NK-92 treated with Interleukin-12 subunit alpha and Interleukin-12 subunit beta, amount 100 ng/mL, for 24 hours (cell line): ENCODE measurements around the gene PLEKHA5.
"Not testable (repeated sequence)": the region's sequence is repeated elsewhere in the genome, so short reads cannot be mapped to it uniquely, and the experiment has no call there.

Experiments used
- DNase-seq: peaks from one replicate; lab custom pipeline; 2025; lab: John Stamatoyannopoulos, UW

The PLEKHA5 gene

DNA sequence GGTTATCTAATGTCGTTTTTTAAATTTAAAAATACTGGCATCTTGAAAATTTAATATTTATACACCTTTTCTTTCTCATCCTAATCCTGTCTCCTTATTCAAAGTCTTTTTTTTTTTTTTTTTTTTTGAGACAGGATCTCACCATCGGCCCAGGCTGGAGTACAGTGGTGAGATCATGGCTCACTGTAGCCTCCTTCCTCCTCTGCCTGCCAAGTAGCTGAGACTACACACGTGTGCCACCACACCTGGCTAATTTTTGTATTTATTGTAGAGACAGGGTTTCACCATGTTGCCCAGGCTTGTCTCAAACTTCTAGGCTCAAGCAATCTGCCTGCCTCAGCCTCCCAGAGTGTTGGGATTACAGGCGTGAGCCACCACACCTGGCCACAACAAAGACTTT is 221.3 kb downstream of the PLEKHA5 start:
- DNase-seq, result not testable (repeated sequence)

DNA sequence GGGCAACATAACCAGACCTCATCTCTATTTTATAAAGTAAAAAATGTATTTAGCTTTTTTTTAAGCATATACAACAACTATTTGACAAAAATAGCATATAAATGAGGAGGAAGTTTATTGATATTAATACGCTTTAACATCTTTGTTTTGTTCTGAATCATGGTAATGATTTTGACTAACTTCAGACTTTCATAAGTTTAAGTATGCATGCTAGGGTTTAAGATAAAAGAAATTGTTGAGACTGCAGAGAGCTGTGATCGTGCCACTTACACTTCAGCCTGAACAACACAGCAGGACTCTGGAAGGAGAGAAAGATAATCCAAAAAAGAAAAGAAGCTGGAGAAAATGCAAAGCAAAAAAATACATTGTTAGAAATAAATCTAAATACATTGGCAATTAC is 221.8 kb downstream of the PLEKHA5 start:
- DNase-seq, result no peak

DNA sequence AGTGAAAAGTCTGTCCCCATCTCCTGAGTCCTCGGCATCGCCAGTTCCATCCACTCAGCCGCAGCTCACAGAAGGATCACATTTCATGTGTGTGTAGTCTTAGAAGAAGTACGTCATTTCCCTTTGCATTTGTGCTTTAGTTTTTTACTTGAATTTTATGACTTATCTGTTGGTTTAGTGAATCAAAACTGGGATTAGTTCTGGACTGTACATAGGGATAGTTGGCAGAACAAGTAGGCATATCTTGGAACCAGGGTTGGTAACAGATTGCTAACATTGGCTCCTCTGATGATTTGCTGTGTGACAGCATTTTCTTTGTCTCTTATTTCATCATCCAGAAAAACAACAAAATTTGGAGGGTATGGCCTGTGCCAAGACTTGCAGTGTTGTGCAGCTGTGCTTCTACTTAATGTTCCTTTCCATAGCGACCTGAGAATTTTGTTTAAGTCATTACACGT is 240.2 kb downstream of the PLEKHA5 start:
- DNase-seq, result no peak

DNA sequence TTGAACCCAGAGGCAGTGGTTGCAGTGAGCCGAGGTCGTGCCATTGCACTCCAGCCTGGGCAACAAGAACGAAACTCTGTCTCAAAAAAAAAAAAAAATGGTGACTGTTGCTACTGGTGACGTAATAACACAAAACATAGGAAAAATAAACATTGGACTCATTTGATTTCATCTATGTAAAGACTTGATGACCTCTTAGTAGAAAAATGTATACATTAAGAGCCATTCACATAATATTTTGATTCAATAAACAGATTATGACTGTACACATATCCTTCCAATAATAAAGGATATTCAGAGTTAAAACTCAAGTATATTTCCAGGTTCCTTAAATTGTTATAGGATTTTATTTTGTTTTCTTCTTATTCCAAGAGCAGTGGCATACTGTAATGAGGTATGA is 244.1 kb downstream of the PLEKHA5 start:
- DNase-seq, result no peak

DNA sequence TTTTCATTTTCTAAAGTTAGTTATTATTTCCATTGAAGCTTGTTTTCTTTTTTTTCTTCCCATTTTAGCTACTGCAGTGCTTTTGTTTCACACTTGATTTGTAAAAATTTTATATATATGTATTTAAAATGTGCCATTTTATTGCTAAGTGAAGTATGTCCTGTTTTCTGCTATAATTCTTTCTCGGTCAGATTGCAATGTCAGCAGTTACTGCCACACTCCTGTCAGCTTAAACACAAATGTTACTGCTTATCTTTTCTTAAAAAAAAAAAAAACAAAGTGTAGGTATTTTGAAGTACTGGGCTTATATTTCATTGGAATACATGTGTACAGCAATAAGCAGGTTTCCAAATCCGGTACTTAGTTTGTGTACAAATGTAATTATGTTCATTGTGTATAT is 246.4 kb downstream of the PLEKHA5 start:
- DNase-seq, result no peak

DNA sequence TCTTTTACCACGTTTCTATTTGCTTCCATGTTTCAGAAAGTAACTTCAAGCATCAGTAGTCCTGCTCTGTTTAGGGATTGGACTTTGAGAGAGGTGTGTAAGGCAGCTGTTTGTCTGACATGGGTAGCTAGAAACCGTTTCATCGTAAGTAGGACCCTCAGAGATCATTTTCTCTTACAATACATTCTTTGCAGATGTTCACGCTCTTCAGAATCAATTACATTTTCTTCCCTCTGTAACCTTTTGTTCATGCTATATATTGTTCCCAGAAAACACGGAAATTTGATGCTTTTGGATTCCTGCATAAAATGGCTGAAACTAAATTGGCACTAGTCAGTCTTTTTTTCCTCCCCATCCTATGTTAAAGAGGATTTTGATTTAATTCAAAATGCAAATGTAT is 247.2 kb downstream of the PLEKHA5 start:
- DNase-seq, result no peak

DNA sequence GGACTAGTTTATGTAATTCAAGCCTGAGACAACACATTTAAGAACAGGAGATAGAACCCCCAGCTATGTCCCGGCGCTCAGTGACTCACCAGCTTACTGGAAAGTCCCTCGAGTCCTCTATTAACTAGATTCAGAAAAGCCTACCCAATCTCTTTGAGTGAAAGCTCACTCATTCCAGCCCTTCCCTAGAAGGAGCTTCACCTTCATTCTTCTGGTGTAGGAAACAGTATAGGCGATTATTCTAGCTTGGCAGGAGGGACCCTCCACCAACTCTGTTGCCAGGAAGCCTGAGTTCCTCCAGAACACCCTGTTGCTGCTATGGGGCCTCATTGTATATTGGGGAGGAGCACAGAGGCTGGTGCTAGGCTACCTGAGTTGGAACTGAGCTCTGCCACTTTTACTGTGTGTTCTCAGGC is 252.6 kb downstream of the PLEKHA5 start:
- no peak for DNase-seq

DNA sequence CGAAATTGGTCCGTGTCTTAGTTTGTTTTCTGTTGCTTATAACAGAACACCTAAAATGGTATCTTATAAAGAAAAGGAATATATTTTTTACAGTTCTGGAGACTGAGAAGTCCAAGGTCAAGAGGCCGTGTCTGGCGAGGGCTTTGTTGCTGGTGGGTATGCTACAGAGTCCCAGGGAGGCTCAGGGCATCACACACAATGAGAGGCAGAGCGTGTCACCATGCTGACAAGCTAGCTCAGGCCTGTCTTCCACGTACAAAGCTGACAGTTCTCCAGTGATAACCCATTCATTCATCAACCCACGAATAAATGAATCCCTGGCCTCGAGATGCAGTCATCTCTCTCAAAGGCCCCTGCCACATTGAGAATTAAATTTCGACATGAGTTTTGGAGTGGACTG is 253.0 kb downstream of the PLEKHA5 start:
- no peak for DNase-seq

DNA sequence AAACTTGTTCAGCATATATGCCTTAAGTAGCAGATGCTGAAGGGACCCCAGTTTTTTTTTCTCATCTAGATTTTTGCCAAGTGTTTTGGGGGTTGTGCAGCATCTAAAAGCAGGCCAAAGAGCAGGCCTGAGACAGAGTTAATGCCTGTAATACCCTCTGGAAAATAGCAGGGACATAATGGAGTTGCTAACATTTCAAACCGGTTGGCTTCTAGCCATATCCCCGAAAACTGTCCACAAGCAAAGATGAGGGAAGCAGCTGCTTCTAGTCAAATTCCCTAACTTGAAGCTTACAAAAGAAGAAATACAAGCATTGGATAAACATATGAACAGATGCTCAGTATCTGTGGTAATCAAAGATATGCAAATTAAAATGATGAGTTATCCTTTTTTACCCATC is 257.6 kb downstream of the PLEKHA5 start:
- DNase-seq, result no peak

DNA sequence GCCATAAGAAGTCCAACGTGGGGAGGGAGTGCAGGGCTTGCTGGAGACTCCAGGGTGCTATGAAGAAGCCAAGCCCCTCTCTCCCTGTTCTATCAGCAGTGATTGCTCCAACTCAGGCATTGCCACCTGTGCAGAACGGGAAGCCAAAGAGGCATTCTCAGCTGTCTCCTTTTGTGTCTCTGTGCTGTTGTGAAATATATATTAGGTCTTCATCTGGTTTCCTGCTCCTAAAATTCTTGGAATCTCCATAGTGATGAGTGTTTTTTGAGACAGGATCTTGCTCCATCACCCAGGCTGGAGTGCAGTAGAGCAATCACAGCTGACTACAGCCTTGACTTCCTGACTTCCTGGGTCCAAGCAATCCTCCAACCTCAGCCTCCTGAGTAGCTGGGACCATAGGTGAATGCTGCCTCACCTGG is 258.6 kb downstream of the PLEKHA5 start:
- DNase-seq, result no peak

DNA sequence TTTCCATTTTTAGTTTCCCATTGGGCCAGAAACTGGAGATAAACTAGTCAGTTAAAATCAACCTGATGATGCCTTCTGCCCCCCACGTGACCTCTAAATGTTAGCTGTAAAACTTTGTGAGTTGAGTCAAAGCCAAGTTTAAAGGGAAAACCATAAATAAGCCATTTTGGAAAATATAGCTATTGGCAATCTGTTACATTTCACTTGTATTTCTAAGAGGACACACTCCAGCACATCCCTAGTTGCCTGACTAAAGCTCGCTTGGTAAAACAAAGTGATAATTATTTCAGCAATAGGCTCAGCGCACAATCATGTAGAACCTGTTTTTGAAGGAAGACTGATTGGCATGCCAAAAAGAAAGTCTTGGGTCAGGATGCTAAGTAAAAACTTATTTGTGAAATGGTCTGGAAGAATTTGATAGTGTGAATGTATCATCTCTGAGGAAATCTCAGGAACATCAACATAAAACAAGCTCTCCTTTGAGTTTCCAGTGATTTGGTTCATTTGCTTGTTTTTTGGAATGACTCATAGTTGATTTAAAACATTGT is 260.6 kb downstream of the PLEKHA5 start:
- DNase-seq, result no peak

DNA sequence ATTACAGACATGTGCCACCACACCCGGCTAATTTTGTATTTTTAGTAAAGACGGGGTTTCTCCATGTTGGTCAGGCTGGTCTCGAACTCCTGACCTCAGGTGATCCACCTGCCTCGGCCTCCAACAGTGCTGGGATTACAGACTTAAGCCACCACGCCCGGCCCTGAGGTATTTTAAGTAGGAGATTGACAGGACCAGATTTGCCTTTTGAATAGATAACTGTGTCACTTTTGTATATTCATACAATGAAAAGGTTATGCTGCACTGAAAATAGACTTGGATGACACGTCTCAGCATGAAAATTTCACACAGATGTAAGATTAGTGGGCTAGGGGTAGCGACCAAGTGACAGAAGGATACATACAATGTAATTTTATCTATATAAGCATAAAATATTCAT is 263.1 kb downstream of the PLEKHA5 start:
- DNase-seq, result not testable (repeated sequence)

DNA sequence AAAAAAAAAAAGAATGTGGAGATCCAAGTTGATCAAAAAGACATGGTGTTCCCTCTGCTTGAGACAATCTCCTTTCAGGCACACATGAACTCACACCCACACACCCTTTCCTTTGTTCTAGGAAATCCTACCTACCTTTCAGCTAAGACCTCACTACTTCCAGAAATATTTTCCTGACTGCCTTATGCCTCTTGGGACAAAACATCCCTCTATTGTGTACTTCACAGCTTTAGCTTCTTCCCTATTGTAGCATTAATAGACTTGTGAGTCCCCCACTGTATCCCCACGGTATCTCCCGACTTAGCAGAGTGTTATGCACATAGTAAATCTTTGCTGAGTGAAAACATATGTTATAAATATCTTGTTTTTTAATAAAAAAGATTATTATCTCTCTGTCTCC is 264.9 kb downstream of the PLEKHA5 start:
- DNase-seq, result no peak

DNA sequence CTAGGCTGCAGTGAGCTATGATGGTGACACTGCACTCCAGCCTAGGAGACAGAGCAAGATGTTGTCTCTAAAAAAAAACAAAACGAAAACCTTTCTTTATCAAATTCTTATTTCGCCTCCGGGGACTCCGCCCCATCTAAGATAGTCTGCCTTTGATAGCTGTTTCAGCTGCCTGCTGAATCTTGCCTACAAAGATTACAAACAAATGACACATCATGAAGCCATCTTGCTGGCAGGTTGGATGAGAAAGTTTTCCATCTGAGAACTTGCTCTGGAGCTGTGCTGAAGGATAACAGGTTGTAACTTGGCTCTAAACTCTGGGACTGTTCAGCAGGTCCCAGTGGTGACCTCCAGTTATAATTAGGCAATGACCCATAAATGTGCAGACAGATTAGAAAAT is 268.0 kb downstream of the PLEKHA5 start:
- no peak for DNase-seq

DNA sequence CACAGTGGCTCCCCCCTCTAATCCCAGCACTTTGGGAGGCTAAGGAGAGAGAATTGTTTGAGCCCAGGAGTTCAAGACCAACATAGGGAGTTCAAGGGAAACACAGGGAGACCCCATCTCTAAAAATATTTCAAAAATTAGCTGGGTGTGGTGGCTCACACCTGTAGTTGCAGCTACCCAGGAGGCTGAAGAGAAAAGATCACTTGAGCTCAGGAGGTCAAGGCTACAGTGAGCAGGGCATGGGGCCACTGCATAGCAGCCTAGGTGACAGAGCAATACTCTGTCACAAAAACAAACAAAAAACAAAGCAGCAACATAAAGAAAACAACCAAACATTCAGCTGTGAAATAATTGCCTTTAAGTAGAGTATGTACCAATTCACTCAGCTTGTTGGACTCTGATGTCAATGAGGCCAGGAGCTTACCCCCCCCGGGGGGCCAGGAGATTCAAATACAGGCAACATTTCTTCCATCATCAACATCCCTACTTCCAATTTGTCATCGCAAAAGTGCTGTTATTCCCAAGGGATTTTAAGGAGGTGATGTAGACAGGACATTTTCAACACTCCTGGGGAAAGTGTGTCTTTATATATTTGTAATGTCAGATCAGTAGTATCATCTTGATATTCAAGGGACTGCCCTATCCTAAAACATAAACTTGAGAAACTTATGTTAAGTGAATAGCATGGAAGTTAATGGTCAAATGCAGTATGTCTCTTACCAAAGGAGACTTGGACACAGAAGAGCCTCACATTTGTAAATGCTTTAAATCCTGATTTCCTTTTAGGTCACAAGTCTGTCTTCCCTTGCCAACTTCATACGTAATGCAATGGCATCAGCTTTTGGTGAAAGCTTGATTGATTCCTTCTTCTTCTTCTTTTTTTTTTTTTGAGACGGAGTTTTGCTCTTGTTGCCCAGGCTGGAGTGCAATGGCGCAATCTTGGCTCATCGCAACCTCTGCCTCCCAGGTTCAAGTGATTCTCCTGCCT is 269.1 kb downstream of the PLEKHA5 start:
- no peak for DNase-seq

DNA sequence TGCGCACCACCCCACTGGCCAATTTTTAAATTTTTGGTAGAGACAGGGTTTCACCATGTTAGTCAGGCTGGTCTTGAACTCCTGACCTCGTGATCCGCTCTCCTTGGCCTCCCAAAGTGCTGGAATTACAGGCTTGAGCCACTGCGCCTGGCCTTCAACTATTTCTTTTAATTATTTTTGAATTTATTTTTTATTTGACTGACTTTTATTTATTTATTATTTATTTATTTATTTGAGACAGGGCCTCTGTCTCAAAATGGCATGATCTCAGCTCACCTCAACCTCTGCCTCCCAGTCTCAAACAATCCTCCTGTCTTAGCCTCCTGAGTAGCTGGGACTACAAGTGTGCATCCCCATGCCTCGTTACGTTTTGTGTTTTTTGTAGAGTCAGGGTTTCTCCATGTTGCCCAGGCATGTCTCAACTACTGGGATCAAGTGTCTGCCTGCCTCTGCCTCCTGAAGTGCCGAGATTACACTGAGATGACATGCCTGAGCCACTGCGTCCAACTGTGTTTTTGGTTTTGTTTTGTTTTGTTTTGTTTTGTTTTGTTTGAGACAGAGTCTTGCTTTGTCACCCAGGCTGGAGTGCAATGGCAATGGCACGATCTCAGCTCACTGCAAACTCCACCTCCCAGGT is 271.2 kb downstream of the PLEKHA5 start:
- DNase-seq, result not testable (repeated sequence)

DNA sequence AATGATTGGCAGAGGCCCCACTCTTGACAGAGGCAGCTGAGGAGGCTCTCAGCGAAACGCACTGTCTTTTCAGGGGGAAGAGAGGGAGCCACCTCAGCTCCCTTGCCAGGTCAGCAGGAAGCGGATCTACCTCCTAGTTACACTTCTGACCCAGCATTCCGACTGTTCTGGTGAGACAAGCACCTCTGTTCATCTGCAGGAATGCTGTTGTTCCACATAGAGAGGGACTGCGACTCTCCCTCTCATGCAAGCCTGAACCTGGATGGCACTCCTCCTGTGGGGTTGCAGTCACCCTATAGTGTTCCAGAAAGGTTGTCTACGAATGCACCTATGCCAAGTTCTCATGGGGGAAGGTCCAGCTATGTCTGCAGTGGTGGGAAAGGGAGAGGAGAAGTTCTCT is 272.7 kb downstream of the PLEKHA5 start:
- DNase-seq, result no peak

DNA sequence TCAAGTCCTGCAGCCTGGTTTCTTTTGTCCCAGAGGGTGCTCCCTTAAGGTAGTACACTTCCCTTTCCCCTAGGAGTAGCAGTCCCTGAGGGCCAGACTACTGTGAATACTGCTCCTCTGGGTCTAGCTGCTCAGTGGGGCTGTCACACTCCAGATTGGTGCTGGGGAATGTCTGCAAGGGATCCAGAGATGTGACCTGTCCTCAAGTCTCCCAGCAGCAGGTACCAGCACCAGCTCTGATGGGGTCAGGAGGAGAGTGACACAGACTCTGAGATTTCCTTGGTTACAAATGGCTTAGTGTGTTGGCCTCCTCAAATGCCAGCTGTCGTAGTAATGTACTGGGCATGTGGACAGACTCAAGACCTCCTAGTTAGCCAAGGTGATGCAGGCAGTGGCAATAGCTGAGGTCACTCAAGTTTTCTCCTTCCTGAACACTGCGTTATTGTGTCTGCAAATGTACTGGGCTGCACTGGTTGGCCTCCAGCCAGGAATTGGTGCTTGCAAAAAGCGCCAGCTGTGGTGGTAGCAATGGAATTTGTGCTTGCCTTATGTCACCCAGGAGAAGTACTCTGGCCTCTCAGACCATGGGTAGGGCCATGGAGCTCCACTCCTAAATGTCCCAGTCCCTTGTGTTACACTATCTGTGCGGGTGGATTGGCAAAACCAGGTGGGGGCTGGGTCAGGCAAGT is 273.4 kb downstream of the PLEKHA5 start:
- no peak for DNase-seq

DNA sequence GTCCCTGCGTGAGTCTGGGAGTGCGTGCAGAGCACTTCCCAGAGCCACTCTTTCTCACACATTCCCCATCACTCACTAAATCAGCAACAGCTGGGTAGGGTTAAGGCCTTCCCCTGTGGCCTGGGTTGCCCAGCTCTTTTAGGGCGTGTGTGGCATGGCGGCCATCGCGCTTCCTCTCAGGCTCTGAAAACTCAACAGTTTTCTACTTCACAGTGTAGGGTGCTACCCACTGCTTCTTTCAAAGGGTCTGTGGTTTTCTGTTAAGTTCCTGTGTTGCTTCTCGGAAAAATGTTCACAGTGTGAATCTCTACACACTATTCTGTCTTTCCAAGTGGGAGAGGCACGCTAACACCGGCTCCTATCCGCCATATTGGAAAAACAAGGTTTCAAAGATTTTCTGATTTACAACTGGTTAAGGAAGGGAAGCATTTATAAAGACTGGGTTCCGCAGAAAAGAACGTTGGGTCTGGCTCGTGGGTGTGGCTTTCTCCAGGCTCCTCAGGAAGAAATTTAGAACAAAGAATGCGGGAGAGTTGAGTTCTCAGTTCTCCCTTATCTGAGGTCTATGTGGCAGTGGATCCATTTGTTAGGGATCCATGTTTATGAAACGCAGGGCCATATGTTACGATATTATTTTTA is 274.8 kb downstream of the PLEKHA5 start:
- no peak for DNase-seq

DNA sequence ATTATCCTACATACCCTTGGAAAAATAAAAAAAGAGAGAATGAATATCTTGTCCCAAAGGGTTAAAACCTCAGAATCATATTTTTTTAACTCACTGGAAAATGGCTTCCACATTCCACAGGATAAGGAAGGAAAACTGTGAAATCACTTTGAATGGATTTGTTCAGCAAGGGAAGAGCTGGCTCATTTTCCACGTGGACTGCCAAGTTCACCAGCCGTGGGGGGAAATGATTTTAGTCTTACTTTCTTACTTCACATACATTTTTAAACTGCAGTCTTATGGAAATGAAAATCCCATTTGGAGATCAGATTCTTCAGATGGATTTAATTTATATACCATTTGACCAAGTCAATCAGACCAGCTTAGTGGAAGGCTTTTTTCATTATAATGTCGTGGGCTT is 279.8 kb downstream of the PLEKHA5 start:
- DNase-seq, result no peak

DNA sequence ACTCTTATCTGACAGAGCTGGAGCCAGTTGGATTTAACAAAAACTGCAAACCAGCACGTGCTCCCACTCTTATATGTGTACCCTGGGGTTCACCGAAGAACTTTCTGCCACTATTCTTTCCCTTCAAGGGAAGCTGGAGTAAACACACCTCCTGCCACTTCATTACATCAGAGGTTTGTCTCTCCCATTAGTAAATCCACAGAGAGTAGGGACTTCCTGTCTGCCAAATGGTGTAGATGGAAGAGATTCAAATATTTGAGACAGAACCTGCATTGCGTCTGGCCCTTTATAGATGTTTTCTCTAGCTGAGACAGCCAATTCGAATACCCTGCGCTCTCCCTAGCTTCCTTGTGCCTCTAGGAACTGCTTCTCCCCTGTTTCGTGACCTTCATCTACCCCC is 280.7 kb downstream of the PLEKHA5 start:
- DNase-seq, result no peak

DNA sequence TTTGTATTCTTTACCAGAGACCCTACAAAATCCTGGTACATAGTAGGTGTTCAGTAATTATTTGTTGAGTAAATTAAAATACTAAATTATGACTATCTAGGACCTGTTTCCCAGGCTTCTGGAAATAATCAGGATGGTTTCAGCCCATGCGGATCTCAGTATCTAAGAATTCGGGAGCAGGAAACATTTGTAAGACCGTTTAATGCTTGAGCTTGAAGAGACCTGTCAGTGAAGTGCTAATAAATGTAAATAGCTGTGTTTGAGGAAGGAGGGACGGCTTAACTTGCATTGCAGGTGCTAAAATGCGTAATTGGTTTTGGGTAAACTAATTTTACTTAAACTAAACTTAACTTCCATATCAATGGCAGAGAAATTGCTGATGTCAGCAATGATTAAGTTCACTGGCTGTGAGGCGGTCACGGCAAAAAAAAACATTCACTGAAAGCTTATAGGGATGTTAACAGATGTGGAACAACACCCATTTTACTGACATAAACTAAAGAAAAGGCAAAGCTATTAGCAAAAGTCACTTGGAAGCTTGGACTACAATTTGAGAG is 281.2 kb downstream of the PLEKHA5 start:
- DNase-seq, result no peak
